IMR-90 (cell line): ENCODE data around the gene SLC9A9. TPM values are rescaled to one million over a fixed set of nuclear protein-coding genes. Genes with fewer than 3 reads are reported as not detected.

Source experiments
- ATAC-seq: fragments of 200-7000 bp; cut with Tn5 transposase; 2 replicates; pipeline ENCODE4 v1.9.1; 2020; ENCODE audit warnings: low read depth, mild to moderate bottlenecking, moderate library complexity
- BruUV-seq: library from RNA; stranded (reverse); fragments of 400-500 nt; replicated peaks from 2 replicates; lab custom pipeline; 2021; lab: Mats Ljungman, UMichigan
- CTCF ChIA-PET: fragments of 300-600 bp; formaldehyde crosslinking; extraction: SDS; loops from one replicate; lab custom pipeline; 2021; ENCODE audit warnings: antibody characterized with exemption; lab: Yijun Ruan, JAX
- POLR2A ChIA-PET: fragments of 300-600 bp; sonication (Branson Sonifier 250); formaldehyde crosslinking; loops from one replicate; lab custom pipeline; 2022; ENCODE audit warnings: antibody characterized with exemption; ENCODE audit not compliant: unreplicated experiment; lab: Charles Lee
- DNase-seq: peaks from one replicate; pipeline ENCODE4 v3.0.0; 2013
- H2AFZ ChIP-seq: replicated peaks from 2 replicates; pipeline ENCODE3; 2013; ENCODE audit warnings: low read length, mild to moderate bottlenecking; ENCODE audit not compliant: poor library complexity
- H2AK5ac ChIP-seq: 2 replicates; pipeline ENCODE4 v1.6.1; 2013; ENCODE audit warnings: low read depth, low read length, inconsistent platforms
- H2AK9ac ChIP-seq: replicated peaks from 2 replicates; pipeline ENCODE3; 2013; ENCODE audit warnings: mild to moderate bottlenecking, low read depth, low read length, moderate library complexity; ENCODE audit not compliant: poor library complexity
- H2BK120ac ChIP-seq: 2 replicates; pipeline ENCODE4 v1.6.1; 2013; ENCODE audit warnings: low read depth, low read length, inconsistent platforms
- H2BK15ac ChIP-seq: 3 replicates; pipeline ENCODE4 v1.6.1; 2013; ENCODE audit warnings: low read depth, low read length, inconsistent platforms
- H2BK20ac ChIP-seq: 2 replicates; pipeline ENCODE4 v1.6.1; 2013; ENCODE audit warnings: low read depth, mild to moderate bottlenecking, inconsistent platforms, low read length, moderate library complexity
- H2BK5ac ChIP-seq: 2 replicates; pipeline ENCODE4 v1.6.1; 2013; ENCODE audit warnings: mild to moderate bottlenecking, low read depth, low read length, inconsistent platforms; ENCODE audit not compliant: poor library complexity, severe bottlenecking
- H3K14ac ChIP-seq: replicated peaks from 2 replicates; pipeline ENCODE4 v1.6.1; 2013; ENCODE audit warnings: low read depth, low read length, inconsistent platforms
- H3K18ac ChIP-seq: 2 replicates; pipeline ENCODE4 v1.6.1; 2013; ENCODE audit warnings: low read depth, low read length, control low read depth
- H3K23ac ChIP-seq: 2 replicates; pipeline ENCODE4 v1.6.1; 2013; ENCODE audit warnings: low read depth, low read length, inconsistent platforms
- H3K27ac ChIP-seq: 2 replicates; pipeline ENCODE4 v1.5.1; 2013; ENCODE audit warnings: mild to moderate bottlenecking, control low read depth, low read length; ENCODE audit not compliant: insufficient read depth
- H3K27me3 ChIP-seq: 2 replicates; pipeline ENCODE4 v1.6.1; 2013; ENCODE audit warnings: low read length; ENCODE audit not compliant: control insufficient read depth, insufficient read depth
- H3K36me3 ChIP-seq: 2 replicates; pipeline ENCODE4 v1.6.1; 2013; ENCODE audit warnings: low read length, mixed read lengths; ENCODE audit not compliant: control insufficient read depth, insufficient read depth
- H3K4ac ChIP-seq: 2 replicates; pipeline ENCODE4 v1.6.1; 2013; ENCODE audit warnings: low read depth, low read length, inconsistent platforms
- H3K4me1 ChIP-seq: 2 replicates; pipeline ENCODE4 v1.6.1; 2013; ENCODE audit warnings: low read length, mixed read lengths; ENCODE audit not compliant: control insufficient read depth, insufficient read depth
- H3K4me2 ChIP-seq: 2 replicates; pipeline ENCODE4 v1.6.1; 2013; ENCODE audit warnings: low read depth, mild to moderate bottlenecking, control low read depth, low read length, moderate library complexity
- H3K4me3 ChIP-seq: 2 replicates; pipeline ENCODE4 v1.5.1; 2013; ENCODE audit warnings: low read depth, mild to moderate bottlenecking, control low read depth, low read length, moderate library complexity; ENCODE audit not compliant: insufficient read depth
- H3K56ac ChIP-seq: 2 replicates; pipeline ENCODE4 v1.6.1; 2013; ENCODE audit warnings: low read length, inconsistent platforms; ENCODE audit not compliant: insufficient read depth; ENCODE audit errors: extremely low read depth
- H3K79me1 ChIP-seq, 2 experiments: 2 replicates each; pipeline ENCODE4 v1.6.1; 2013; ENCODE audit warnings: low read length in 2 of 2, inconsistent platforms in 1 of 2, low read depth in 1 of 2
- H3K9ac ChIP-seq: 2 replicates; pipeline ENCODE4 v1.6.1; 2013; ENCODE audit warnings: low read depth, low read length, control low read depth
- H3K9me1 ChIP-seq: 2 replicates; pipeline ENCODE4 v1.6.1; 2013; ENCODE audit warnings: low read length, inconsistent platforms; ENCODE audit not compliant: insufficient read depth
- H3K9me3 ChIP-seq: 2 replicates; pipeline ENCODE4 v1.6.1; 2013; ENCODE audit warnings: low read length; ENCODE audit not compliant: control insufficient read depth, insufficient read depth
- H4K20me1 ChIP-seq: 2 replicates; pipeline ENCODE4 v1.6.1; 2013; ENCODE audit warnings: low read length, inconsistent platforms; ENCODE audit not compliant: insufficient read depth
- H4K5ac ChIP-seq: 2 replicates; pipeline ENCODE4 v1.6.1; 2013; ENCODE audit warnings: mild to moderate bottlenecking, low read depth, low read length, control low read depth
- H4K8ac ChIP-seq, 2 experiments: 2 replicates each; pipeline ENCODE4 v1.6.1; 2013; ENCODE audit warnings: low read depth in 2 of 2, low read length in 2 of 2, control low read depth in 1 of 2, inconsistent platforms in 1 of 2
- H4K91ac ChIP-seq: 2 replicates; pipeline ENCODE4 v1.6.1; 2013; ENCODE audit warnings: low read depth, low read length, inconsistent platforms; ENCODE audit not compliant: insufficient read depth
- BHLHE40 ChIP-seq: fragments of 150-350 bp; IDR thresholded peaks from 2 replicates; pipeline ENCODE4 v1.6.1; 2016; ENCODE audit warnings: mild to moderate bottlenecking, low read depth, low read length
- CEBPB ChIP-seq: IDR thresholded peaks from 2 replicates; pipeline ENCODE4 v1.6.1; 2012; ENCODE audit warnings: low read depth, low read length, improper control_type of control experiment
- CHD1 ChIP-seq: IDR thresholded peaks from 2 replicates; pipeline ENCODE4 v1.6.1; 2012; ENCODE audit warnings: low read depth, low read length, improper control_type of control experiment
- FOS ChIP-seq: fragments of 150-350 bp; IDR thresholded peaks from 2 replicates; pipeline ENCODE4 v1.6.1; 2016; ENCODE audit warnings: low read depth, low read length
- MAFK ChIP-seq: IDR thresholded peaks from 2 replicates; pipeline ENCODE4 v1.6.1; 2012; ENCODE audit warnings: low read depth, low read length, improper control_type of control experiment
- MAZ ChIP-seq: IDR thresholded peaks from 2 replicates; pipeline ENCODE4 v1.6.1; 2012; ENCODE audit warnings: low read depth, mild to moderate bottlenecking, low read length, improper control_type of control experiment, moderate library complexity, borderline replicate concordance
- MXI1 ChIP-seq: IDR thresholded peaks from 2 replicates; pipeline ENCODE4 v1.6.1; 2012; ENCODE audit warnings: low read depth, mild to moderate bottlenecking, low read length, moderate library complexity, borderline replicate concordance
- NFE2L2 ChIP-seq: fragments of 150-350 bp; IDR thresholded peaks from 2 replicates; pipeline ENCODE4 v1.6.1; 2016; ENCODE audit warnings: low read depth, mild to moderate bottlenecking, low read length
- POLR2A ChIP-seq: IDR thresholded peaks from 2 replicates; pipeline ENCODE4 v1.6.1; 2012; ENCODE audit warnings: mild to moderate bottlenecking, low read depth, low read length
- RAD21 ChIP-seq: IDR thresholded peaks from 2 replicates; pipeline ENCODE4 v1.6.1; 2012; ENCODE audit warnings: low read length, improper control_type of control experiment
- RCOR1 ChIP-seq: IDR thresholded peaks from 2 replicates; pipeline ENCODE4 v1.6.1; 2012; ENCODE audit warnings: mild to moderate bottlenecking, low read length, improper control_type of control experiment; ENCODE audit not compliant: insufficient replicate concordance
- RFX5 ChIP-seq: IDR thresholded peaks from 2 replicates; pipeline ENCODE4 v1.8.0; 2012; ENCODE audit warnings: low read depth, mild to moderate bottlenecking, low read length, moderate library complexity
- SMC3 ChIP-seq: fragments of 150-350 bp; IDR thresholded peaks from 2 replicates; pipeline ENCODE4 v1.6.1; 2016; ENCODE audit warnings: low read depth, mild to moderate bottlenecking, antibody characterized with exemption, low read length, moderate library complexity
- WGBS, 2 experiments: methylation state at CpG; one replicate each; pipeline versions ENCODE4 v1.1.5 to v1.1.7; 2013; ENCODE audit warnings: missing lambda C conversion rate in 2 of 2; ENCODE audit not compliant: insufficient read length in 1 of 2; ENCODE audit errors: extremely low coverage in 2 of 2; 5-methylcytosine and 5-hydroxymethylcytosine counted together
- dilution Hi-C: fragments of 300-500 bp; cut with HindIII; formaldehyde crosslinking; loops from one replicate; pipeline ENCODE4 v1.14.3; 2018; ENCODE audit warnings: low sequenced_read_pairs; ENCODE audit not compliant: unreplicated experiment
- in situ Hi-C: fragments of 300-500 bp; cut with MboI; formaldehyde crosslinking; loops from 3 replicates; pipeline ENCODE4 v1.14.3; 2019; ENCODE audit warnings: low sequenced_read_pairs, inconsistent platforms, mixed read lengths
- intact Hi-C: fragments of 100-400 bp; cut with micrococcal nuclease; formaldehyde crosslinking; loops from 2 replicates; pipeline ENCODE4 v1.10.0; 2022
- polyA plus RNA-seq, 3 experiments: library from polyadenylated mRNA; depleted of rRNA; stranded (reverse); fragments of >200 nt; gene quantifications; 2 replicates each; pipeline ENCODE4 v1.2.3, GENCODE V29; 2012; ENCODE audit warnings: low replicate concordance in 1 of 3
- total RNA-seq: library from RNA; depleted of rRNA; stranded (reverse); fragments of >200 nt; gene quantifications from 2 replicates; pipeline ENCODE4 v1.2.3, GENCODE V29; 2012
- TF ChIP-seq, protein P1 (sequence below): fragments of 150-350 bp; IDR thresholded peaks from 2 replicates; pipeline ENCODE4 v1.6.1; 2017; ENCODE audit warnings: mild to moderate bottlenecking, antibody characterized with exemption, low read length, low read depth
- TF ChIP-seq, protein P2 (sequence below): fragments of 150-350 bp; IDR thresholded peaks from 2 replicates; pipeline ENCODE4 v1.6.1; 2016; ENCODE audit warnings: low read depth, mild to moderate bottlenecking, low read length, moderate library complexity, borderline replicate concordance
- TF ChIP-seq, protein P3 (sequence below): conservative IDR thresholded peaks from 2 replicates; pipeline ENCODE4 v1.5.1; 2012; ENCODE audit warnings: mild to moderate bottlenecking, low read depth, low read length, improper control_type of control experiment

SLC9A9 gene
- total and polyA plus RNA-seq, 2 of the 4 experiments (the other 2 are of a cell fraction), result 1.4 to 2.3 TPM

DNA sequence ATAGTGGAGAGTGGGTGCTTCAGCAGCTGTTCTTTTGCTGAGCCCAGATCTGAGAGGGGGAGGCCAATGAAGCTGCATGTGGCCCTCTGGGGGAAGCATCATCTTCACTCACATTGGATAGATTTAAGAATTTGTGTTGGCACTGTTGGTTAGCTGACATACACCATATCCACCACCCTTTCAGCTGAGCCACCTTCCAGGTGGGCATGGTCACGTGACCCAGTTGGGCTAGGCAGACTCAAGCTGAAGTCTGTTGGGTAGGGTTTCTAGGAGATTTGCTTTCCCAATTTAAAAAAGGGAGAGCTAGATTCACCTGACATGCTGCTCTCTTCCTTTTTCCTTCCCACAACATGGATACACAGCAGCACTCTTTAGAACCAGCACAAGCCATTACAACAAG is 417.7 kb downstream of the SLC9A9 start:
- Histone ChIP-seq H3K27ac (no peak overlapping the region), H4K91ac (no peak overlapping the region), H2AK9ac (no peak overlapping the region), H3K36me3 (no peaks in the 10 kb centered on the region), H2BK5ac (no peak overlapping the region), H3K79me1 (no peaks in the 10 kb centered on the region), H2AK5ac (no peak overlapping the region), H3K4me1 (0 out of 2 replicates have a peak, but pooled peaks cover 2% of the 10 kb centered on the region), H3K4me2 (no peak overlapping the region), H3K14ac (no peak overlapping the region; the same call in 1 of the 2 replicates), H2BK15ac (no peak overlapping the region), H4K20me1 (no peaks in the 10 kb centered on the region), H3K18ac (no peak overlapping the region), H3K56ac (no peak overlapping the region), H4K8ac (no peak overlapping the region), H2AFZ (no peak overlapping the region), H2BK120ac (no peak overlapping the region), H3K23ac (no peak overlapping the region), H4K5ac (no peak overlapping the region), H3K4ac (no peak overlapping the region), H3K9me1 (no peaks in the 10 kb centered on the region), H3K9ac (no peak overlapping the region), H3K27me3 (no peaks in the 10 kb centered on the region), H3K4me3 (no peak overlapping the region), H2BK20ac (no peak overlapping the region), H3K9me3 (no peaks in the 10 kb centered on the region)
- WGBS, 2 experiments, result no CpG with 5 or more reads among the region's 1 CpG
- intact Hi-C loops, result no loop called here
- DNase-seq (no peak), ATAC-seq (no peak)
- TF ChIP-seq CEBPB (no peak), MAFK (no peak), POLR2A (no peak), CHD1 (no peak), SMC3 (no peak), RCOR1 (no peak), MAZ (no peak), RAD21 (no peak), MXI1 (no peak), BHLHE40 (no peak), FOS (no peak), RFX5 (no peak), NFE2L2 (no peak)
- TF ChIP-seq, protein P1, sequence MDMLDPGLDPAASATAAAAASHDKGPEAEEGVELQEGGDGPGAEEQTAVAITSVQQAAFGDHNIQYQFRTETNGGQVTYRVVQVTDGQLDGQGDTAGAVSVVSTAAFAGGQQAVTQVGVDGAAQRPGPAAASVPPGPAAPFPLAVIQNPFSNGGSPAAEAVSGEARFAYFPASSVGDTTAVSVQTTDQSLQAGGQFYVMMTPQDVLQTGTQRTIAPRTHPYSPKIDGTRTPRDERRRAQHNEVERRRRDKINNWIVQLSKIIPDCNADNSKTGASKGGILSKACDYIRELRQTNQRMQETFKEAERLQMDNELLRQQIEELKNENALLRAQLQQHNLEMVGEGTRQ, result no peak
- TF ChIP-seq, protein P2, sequence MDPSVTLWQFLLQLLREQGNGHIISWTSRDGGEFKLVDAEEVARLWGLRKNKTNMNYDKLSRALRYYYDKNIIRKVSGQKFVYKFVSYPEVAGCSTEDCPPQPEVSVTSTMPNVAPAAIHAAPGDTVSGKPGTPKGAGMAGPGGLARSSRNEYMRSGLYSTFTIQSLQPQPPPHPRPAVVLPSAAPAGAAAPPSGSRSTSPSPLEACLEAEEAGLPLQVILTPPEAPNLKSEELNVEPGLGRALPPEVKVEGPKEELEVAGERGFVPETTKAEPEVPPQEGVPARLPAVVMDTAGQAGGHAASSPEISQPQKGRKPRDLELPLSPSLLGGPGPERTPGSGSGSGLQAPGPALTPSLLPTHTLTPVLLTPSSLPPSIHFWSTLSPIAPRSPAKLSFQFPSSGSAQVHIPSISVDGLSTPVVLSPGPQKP, result no peak
- TF ChIP-seq, protein P3, sequence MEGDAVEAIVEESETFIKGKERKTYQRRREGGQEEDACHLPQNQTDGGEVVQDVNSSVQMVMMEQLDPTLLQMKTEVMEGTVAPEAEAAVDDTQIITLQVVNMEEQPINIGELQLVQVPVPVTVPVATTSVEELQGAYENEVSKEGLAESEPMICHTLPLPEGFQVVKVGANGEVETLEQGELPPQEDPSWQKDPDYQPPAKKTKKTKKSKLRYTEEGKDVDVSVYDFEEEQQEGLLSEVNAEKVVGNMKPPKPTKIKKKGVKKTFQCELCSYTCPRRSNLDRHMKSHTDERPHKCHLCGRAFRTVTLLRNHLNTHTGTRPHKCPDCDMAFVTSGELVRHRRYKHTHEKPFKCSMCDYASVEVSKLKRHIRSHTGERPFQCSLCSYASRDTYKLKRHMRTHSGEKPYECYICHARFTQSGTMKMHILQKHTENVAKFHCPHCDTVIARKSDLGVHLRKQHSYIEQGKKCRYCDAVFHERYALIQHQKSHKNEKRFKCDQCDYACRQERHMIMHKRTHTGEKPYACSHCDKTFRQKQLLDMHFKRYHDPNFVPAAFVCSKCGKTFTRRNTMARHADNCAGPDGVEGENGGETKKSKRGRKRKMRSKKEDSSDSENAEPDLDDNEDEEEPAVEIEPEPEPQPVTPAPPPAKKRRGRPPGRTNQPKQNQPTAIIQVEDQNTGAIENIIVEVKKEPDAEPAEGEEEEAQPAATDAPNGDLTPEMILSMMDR, result no peak
- in situ Hi-C loops, result no loop called here
- POLR2A ChIA-PET, result no interaction called here
- CTCF ChIA-PET, result no interaction called here
- BruUV-seq, result no TSS peak
- dilution Hi-C loops, result no loop called here
